Small intestine (tissue), 7 donors: ENCODE data around the gene CMBL. TPM values are rescaled to one million over a fixed set of nuclear protein-coding genes. Genes with fewer than 3 reads are reported as not detected.
A peak's percentile ranks its signal among the peaks of the same experiment; 100 is the strongest.

Experiments
- DNase-seq, 2 donors: peaks; one replicate each; pipeline versions ENCODE4 v3.0.0 to v3.0.0-alpha.2; 2013
- FAIRE-seq: peaks from 2 replicates; lab custom pipeline; 2012; peaks lifted over from hg19 to GRCh38; lab: Jason Lieb, UNC
- H3K27ac ChIP-seq, 3 donors: one replicate each; pipeline ENCODE4 v1.5.1; 2013; ENCODE audit warnings: low read length in 2 of 3, mild to moderate bottlenecking in 2 of 3, control low read depth in 1 of 3, inconsistent platforms in 1 of 3, low read depth in 1 of 3, moderate library complexity in 1 of 3
- H3K27me3 ChIP-seq, 3 donors: one replicate each; pipeline ENCODE4 v1.6.1; 2013; ENCODE audit warnings: low read length in 3 of 3, inconsistent platforms in 1 of 3; ENCODE audit not compliant: control insufficient read depth in 3 of 3, insufficient read depth in 3 of 3
- H3K36me3 ChIP-seq, 3 donors: one replicate each; pipeline ENCODE4 v1.6.1; 2013; ENCODE audit warnings: low read length in 3 of 3, inconsistent platforms in 1 of 3, low read depth in 1 of 3, mild to moderate bottlenecking in 1 of 3, moderate library complexity in 1 of 3; ENCODE audit not compliant: control insufficient read depth in 3 of 3, insufficient read depth in 2 of 3
- H3K4me1 ChIP-seq, 3 donors: one replicate each; pipeline ENCODE4 v1.6.1; 2013; ENCODE audit warnings: low read length in 2 of 3, inconsistent platforms in 1 of 3, low read depth in 1 of 3, mild to moderate bottlenecking in 1 of 3, moderate library complexity in 1 of 3; ENCODE audit not compliant: control insufficient read depth in 3 of 3, insufficient read depth in 2 of 3
- H3K4me3 ChIP-seq, 3 donors: one replicate each; pipeline ENCODE4 v1.5.1; 2013; ENCODE audit warnings: low read length in 3 of 3, control low read depth in 1 of 3, inconsistent platforms in 1 of 3, low read depth in 1 of 3, mild to moderate bottlenecking in 1 of 3, moderate library complexity in 1 of 3
- H3K9me3 ChIP-seq, 2 donors: one replicate each; pipeline ENCODE4 v1.6.1; 2013; ENCODE audit warnings: low read depth in 1 of 2, low read length in 1 of 2; ENCODE audit not compliant: control insufficient read depth in 2 of 2, insufficient read depth in 1 of 2
- WGBS, 3 donors: extraction: QIAGEN DNeasy Blood & Tissue Kit; methylation state at CpG; one replicate each; pipeline ENCODE4 v1.1.7; 2013; 5-methylcytosine and 5-hydroxymethylcytosine counted together
- polyA plus RNA-seq, 4 donors: library from polyadenylated mRNA; stranded (reverse) in 3 of 4; unstranded in 1 of 4; fragments of 200-250 nt in 3 of 4; fragments of 120-200 nt in 1 of 4; gene quantifications; one replicate each; pipeline versions ENCODE4 v1.2.1 to v1.2.3, GENCODE V29; 2013
- donor health status: healthy with polysubstance abuse.
- donor health status: control.
- donor health status: control.
- donor health status: Bipolar disorder and iron deficiency.
- donor health status: healthy.

CMBL gene
- polyA plus RNA-seq, 4 donors = 81.5 to 516 (median 162) TPM

DNA sequence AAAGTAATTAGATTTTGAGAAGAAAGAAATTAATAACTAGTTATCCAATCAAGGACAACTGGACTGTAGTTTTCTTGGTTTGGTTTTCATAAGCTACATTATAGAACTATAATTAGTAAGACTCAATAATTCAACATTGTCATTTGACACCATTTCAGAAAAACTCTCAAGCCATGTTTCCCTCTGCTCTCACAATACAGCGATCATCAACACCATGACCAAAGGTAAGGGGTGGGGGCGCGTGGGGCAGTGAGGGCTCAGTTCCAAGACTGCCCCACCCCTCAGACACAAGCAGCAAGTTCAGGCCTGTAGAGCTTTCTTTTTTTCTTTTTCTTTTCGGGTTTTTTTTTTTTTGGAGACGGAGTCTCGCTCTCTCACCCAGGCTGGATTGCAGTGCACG is 6.4 kb downstream of the CMBL start:
- WGBS, 3 donors = 14 to 68% (median 40%) methylated on average over 7 of the region's 7 CpGs
- Histone ChIP-seq H3K27me3 (peaks cover 0 to 1% (median 0%) of the 10 kb centered on the region in 3 donors), H3K4me1 (peaks cover 2 to 32% (median 19%) of the 10 kb centered on the region in 3 donors), H3K36me3 (peaks cover 0 to 28% (median 0%) of the 10 kb centered on the region in 3 donors), H3K27ac (peak overlapping the region; percentile 81 to 93 (median 89)), H3K9me3 (peaks cover 0 to 7% of the 10 kb centered on the region in 2 donors), H3K4me3 (no peak overlapping the region)
- DNase-seq (peak; percentile 47 to 83), FAIRE-seq (no peak)

- Histone ChIP-seq H3K27ac (peak overlapping the region in 2 of 3 donors; percentile 32 to 74), H3K4me1 (peaks cover 2 to 29% (median 19%) of the 10 kb centered on the region in 3 donors), H3K4me3 (no peak overlapping the region), H3K27me3 (no peaks in the 10 kb centered on the region), H3K36me3 (peaks cover 0 to 29% (median 2%) of the 10 kb centered on the region in 3 donors), H3K9me3 (peaks cover 0 to 13% of the 10 kb centered on the region in 2 donors)
- WGBS, 3 donors = 42 to 79% (median 56%) methylated on average over 5 of the region's 5 CpGs
- DNase-seq = peak in 1 of 2 donors; percentile 85
- FAIRE-seq = no peak
Measured at GRCh38 chr5:10300246-10300645, 7.5 kb downstream of the CMBL start.

DNA sequence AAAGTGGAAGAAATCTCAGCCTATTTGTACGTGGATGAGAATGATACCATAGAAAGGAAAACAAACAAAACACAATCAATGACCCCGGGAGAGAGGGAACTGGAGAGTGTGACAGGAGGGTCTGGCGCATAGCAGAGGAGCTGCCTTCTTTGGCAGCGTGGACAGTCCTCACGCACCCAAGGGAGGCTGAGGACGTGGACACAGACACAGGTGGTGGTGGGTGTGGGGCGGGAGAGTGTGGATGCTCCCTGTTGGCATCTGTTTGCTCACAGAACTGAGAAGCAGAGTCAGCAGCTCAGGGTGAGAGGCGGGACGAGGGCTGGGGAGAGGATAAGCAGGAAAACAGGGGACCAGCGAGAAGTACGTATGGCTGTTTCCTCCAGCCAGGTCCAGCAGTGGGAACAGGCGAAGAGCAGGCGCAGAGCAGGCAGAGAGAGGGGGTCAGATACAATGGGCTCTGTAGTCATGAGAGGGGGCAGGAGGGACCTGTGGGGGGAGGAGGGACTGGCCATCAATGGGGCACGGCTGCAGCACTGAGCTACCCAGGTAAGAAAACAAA is 10.0 kb downstream of the CMBL start:
- DNase-seq (no peak), FAIRE-seq (no peak)
- H3K36me3 ChIP-seq = peaks cover 0 to 29% (median 2%) of the 10 kb centered on the region in 3 donors
- WGBS, 3 donors = 87 to 92% (median 90%) methylated on average over 14 of the region's 14 CpGs
- H3K27me3 ChIP-seq = no peaks in the 10 kb centered on the region
- no peak overlapping the region for H3K4me3 ChIP-seq
- peaks cover 0 to 13% of the 10 kb centered on the region in 2 donors for H3K9me3 ChIP-seq
- H3K27ac ChIP-seq = no peak overlapping the region
- H3K4me1 ChIP-seq = peaks cover under 1 to 16% (median 9%) of the 10 kb centered on the region in 3 donors

GRCh38 chr5:10295619-10296326 is 11.9 kb downstream of the CMBL start:
- FAIRE-seq = no peak
- Histone ChIP-seq H3K4me1 (peaks cover 0 to 4% (median 0%) of the 10 kb centered on the region in 3 donors), H3K27me3 (no peaks in the 10 kb centered on the region), H3K9me3 (peaks cover 0 to 13% of the 10 kb centered on the region in 2 donors), H3K4me3 (no peak overlapping the region), H3K36me3 (peaks cover 0 to 33% (median 2%) of the 10 kb centered on the region in 3 donors), H3K27ac (no peak overlapping the region)
- WGBS, 3 donors = 80 to 90% (median 90%) methylated on average over 8 of the region's 8 CpGs
- DNase-seq = no peak

DNA sequence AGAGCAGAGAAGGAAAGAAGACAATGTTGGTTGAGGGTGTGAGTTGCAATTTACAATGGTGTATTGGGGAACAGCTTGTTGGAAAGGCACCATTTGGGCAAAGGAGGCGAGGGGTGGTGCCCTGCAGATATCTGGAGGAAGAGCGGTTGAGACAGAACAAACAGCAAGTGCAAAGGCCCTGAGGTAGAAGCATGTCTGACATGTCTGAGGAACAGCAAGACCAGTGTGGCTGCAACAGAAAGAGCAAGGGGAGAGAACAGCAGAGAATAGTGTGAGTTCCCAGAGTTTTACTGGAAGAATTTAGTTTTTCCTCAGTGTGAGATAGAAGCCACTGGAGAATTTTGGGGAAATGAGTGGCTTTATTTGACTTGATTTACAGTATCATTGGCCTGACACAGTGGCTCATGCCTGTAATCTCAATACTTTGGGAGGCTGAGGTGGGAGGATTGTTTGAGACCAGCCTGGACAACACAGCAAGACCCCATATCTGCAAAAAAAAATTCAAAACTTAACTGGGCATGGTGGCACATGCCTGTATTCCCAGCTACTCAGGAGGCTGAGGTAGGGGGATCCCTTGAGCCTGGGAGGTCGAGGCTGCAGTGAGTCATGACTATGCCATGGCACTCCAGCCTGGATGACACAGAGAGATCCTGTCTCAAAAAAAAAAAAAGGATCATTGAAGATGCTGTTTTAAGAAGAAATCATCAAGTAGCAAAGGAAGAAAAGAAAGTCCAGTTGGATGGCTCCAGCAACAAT is 13.6 kb downstream of the CMBL start:
- 89 to 93% (median 93%) methylated on average over 3 of the region's 3 CpGs for WGBS, 3 donors
- H3K27me3 ChIP-seq = no peaks in the 10 kb centered on the region
- DNase-seq = no peak
- no peak overlapping the region for H3K27ac ChIP-seq
- FAIRE-seq = no peak
- H3K36me3 ChIP-seq = peaks cover 0 to 33% (median 2%) of the 10 kb centered on the region in 3 donors
- peaks cover 0 to 10% (median 2%) of the 10 kb centered on the region in 3 donors for H3K4me1 ChIP-seq
- H3K9me3 ChIP-seq = peaks cover 0 to 8% of the 10 kb centered on the region in 2 donors
- H3K4me3 ChIP-seq = no peak overlapping the region

GRCh38 chr5:10291692-10292339 is 15.9 kb downstream of the CMBL start:
- 69 to 73% (median 71%) methylated on average over 9 of the region's 9 CpGs for WGBS, 3 donors
- Histone ChIP-seq H3K4me1 (peaks cover 0 to 16% (median 2%) of the 10 kb centered on the region in 3 donors), H3K4me3 (no peak overlapping the region), H3K27ac (no peak overlapping the region), H3K36me3 (peaks cover 2 to 44% (median 4%) of the 10 kb centered on the region in 3 donors), H3K9me3 (peaks cover 0 to 8% of the 10 kb centered on the region in 2 donors), H3K27me3 (no peaks in the 10 kb centered on the region)
- no peak for DNase-seq
- FAIRE-seq = no peak

DNA sequence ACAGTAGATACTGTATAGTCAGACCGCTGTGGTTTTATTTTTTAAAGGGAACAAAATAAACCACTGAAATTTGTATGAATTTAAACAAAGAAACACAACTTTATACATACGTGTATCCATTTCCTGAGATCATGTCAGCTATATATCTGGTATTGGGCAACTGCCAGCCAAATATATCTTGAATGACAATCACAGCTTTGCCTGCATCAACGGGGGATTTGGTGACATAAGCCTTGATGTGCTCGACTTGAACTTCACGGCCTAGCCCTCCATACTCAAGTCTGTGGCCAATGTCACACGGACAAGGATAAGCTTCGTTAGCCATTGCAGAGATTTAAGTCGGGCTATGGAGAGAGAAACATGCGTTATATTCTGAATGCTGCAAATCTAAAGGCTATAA is 17.3 kb downstream of the CMBL start:
- Histone ChIP-seq H3K4me1 (peaks cover 0 to 16% (median 2%) of the 10 kb centered on the region in 3 donors), H3K36me3 (peaks cover 2 to 43% (median 4%) of the 10 kb centered on the region in 3 donors), H3K27me3 (no peaks in the 10 kb centered on the region), H3K27ac (peak overlapping the region in 1 of 3 donors; percentile 92), H3K4me3 (no peak overlapping the region), H3K9me3 (peaks cover 0 to 2% of the 10 kb centered on the region in 2 donors)
- FAIRE-seq (no peak), DNase-seq (no peak)
- WGBS, 3 donors = 89 to 90% (median 89%) methylated on average over 9 of the region's 9 CpGs

DNA sequence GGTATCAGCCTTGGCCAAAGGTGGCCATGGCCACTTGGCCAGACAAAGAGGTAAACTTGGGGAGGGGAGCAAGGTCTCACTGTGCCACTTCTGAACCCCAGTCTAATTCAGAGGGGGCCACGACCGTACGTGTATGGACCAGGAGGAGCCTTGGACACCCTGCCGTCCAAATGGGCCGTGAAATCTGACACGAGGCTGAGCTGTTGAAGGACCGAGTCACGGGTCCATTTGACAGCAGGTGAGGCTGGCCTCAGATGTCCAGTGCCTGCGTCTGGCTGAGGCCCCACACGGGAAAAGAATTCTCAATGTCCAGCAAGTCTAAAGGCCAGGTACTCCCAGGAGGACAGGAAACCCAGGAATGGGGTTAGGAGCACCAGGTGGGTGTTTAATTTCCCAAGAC is 17.7 kb downstream of the CMBL start:
- Histone ChIP-seq H3K27me3 (no peaks in the 10 kb centered on the region), H3K36me3 (peaks cover 0 to 45% (median 4%) of the 10 kb centered on the region in 3 donors), H3K27ac (peak overlapping the region; percentile 39 to 92 (median 72)), H3K9me3 (no peaks in the 10 kb centered on the region), H3K4me3 (no peak overlapping the region), H3K4me1 (peaks cover 0 to 16% (median 2%) of the 10 kb centered on the region in 3 donors)
- DNase-seq (no peak), FAIRE-seq (no peak)
- WGBS, 3 donors = 82 to 89% (median 84%) methylated on average over 10 of the region's 10 CpGs
